Gastroesophageal sphincter (tissue), 3 donors: ENCODE measurements around the gene HEPHL1.

ENCODE experiments used
- POLR2A ChIP-seq, 2 donors: fragments of 450-650 bp; IDR thresholded peaks; one replicate each; pipeline ENCODE4 v1.6.1; 2017; ENCODE audit warnings: antibody characterized with exemption in 2 of 2, mild to moderate bottlenecking in 2 of 2, moderate library complexity in 1 of 2
- POLR2AphosphoS5 ChIP-seq: sonication (generic); formaldehyde crosslinking; IDR thresholded peaks from one replicate; pipeline ENCODE4 v1.6.1; 2017; ENCODE audit warnings: antibody characterized with exemption
- TF ChIP-seq, protein P1 (sequence below), 4 experiments: fragments of 200-600 bp in 2 of 4; fragments of 450-650 bp in 2 of 4; sonication (generic) in 1 of 4; IDR thresholded peaks; one replicate each; pipeline ENCODE4 v1.5.1; 2017 to 2019; ENCODE audit warnings: antibody characterized with exemption in 4 of 4, mild to moderate bottlenecking in 2 of 4, moderate library complexity in 2 of 4

DNA sequence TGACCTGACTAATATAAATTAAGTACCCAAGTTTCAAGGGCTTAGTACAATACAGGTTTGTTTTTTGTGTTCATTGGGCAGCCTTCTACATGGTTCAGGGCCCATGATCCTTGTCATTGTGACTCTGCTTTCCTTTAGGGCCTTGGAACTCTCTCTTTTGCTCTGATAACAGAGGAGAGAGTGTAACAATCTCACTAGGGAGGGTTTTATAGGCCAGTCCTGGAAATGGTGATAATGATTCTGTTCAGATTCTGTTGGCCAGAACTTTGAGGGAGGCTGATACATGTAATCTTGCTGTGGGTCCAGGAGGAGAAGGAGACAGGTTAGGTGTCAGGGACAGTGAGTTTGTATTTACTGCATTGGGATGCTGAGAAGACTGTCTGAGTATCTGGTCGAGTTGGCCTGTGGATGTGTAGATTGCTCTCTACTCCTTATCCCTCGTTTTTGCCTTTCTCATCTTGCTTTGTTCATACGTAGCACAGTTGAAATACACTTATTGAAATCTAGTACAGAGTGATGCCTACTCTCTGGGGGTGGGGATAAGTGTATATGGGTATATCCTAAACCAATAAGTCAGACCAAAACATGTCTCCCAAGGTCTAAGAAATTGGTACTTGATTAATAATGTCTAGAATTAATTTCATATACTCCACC is 37.5 kb upstream of the HEPHL1 start:
- TF ChIP-seq POLR2AphosphoS5 (no peak), POLR2A (IDR thresholded peaks at IDR 0.05) (no peak)
- TF ChIP-seq, protein P1, sequence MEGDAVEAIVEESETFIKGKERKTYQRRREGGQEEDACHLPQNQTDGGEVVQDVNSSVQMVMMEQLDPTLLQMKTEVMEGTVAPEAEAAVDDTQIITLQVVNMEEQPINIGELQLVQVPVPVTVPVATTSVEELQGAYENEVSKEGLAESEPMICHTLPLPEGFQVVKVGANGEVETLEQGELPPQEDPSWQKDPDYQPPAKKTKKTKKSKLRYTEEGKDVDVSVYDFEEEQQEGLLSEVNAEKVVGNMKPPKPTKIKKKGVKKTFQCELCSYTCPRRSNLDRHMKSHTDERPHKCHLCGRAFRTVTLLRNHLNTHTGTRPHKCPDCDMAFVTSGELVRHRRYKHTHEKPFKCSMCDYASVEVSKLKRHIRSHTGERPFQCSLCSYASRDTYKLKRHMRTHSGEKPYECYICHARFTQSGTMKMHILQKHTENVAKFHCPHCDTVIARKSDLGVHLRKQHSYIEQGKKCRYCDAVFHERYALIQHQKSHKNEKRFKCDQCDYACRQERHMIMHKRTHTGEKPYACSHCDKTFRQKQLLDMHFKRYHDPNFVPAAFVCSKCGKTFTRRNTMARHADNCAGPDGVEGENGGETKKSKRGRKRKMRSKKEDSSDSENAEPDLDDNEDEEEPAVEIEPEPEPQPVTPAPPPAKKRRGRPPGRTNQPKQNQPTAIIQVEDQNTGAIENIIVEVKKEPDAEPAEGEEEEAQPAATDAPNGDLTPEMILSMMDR (IDR thresholded peaks at IDR 0.05): no peak
